ENCODE data around the gene SLC35B4. TPM values are rescaled to one million over a fixed set of nuclear protein-coding genes. Genes with fewer than 3 reads are reported as not detected.

The SLC35B4 gene
- total RNA-seq, 1 donor from 2014 or later, result 12.0 TPM

Other genes starting within 250 kb of the SLC35B4 start
- 0.49 TPM for gene LRGUK, start 189.6 kb downstream of the SLC35B4 start, total RNA-seq
- gene AKR1B1, start 142.2 kb upstream of the SLC35B4 start, total RNA-seq, result 91.8 TPM
- not detected for gene AKR1B10, start 210.6 kb upstream of the SLC35B4 start, total RNA-seq
- not detected for gene AKR1B15, start 232.2 kb upstream of the SLC35B4 start, total RNA-seq